Ramos (cell line): ENCODE data around the gene TSPOAP1.
"Not testable (repeated sequence)": the region's sequence is repeated elsewhere in the genome, so short reads cannot be mapped to it uniquely, and the experiment has no call there.

Experiments
- in situ Hi-C: fragments of 300-500 bp; cut with MboI; formaldehyde crosslinking; loops from one replicate; pipeline ENCODE4 v1.14.3; 2022; ENCODE audit warnings: low sequenced_read_pairs; ENCODE audit not compliant: unreplicated experiment

The TSPOAP1 gene

GRCh38 chr17:58341136-58341860, 12.7 kb upstream of the TSPOAP1 start:
- in situ Hi-C loops = not testable (repeated sequence)

GRCh38 chr17:58340405-58340876, 11.8 kb upstream of the TSPOAP1 start:
- in situ Hi-C loops = no loop called here

GRCh38 chr17:58339755-58340404, 11.3 kb upstream of the TSPOAP1 start:
- in situ Hi-C loops = loop anchor here (5.0 to 10.0 kb wide), 2 partner anchors 77 to 785 kb away; partner anchors contain the start of gene RNF43

- in situ Hi-C loops = loop anchor here (5.0 to 10.0 kb wide), 2 partner anchors 78 to 784 kb away; partner anchors contain the start of gene RNF43
These were observed 10.5 kb upstream of the TSPOAP1 start for GRCh38 chr17:58338841-58339754.

GRCh38 chr17:58338454-58338840, 9.9 kb upstream of the TSPOAP1 start:
- in situ Hi-C loops = loop anchor here (5.0 to 10.0 kb wide), 2 partner anchors 79 to 784 kb away; partner anchors contain the start of gene RNF43

- in situ Hi-C loops = loop anchor here (5.0 to 10.0 kb wide), 2 partner anchors 79 to 783 kb away; partner anchors contain the start of gene RNF43
These were observed 9.2 kb upstream of the TSPOAP1 start for GRCh38 chr17:58337600-58338453.

- in situ Hi-C loops = loop anchor here (5.0 to 10.0 kb wide), 2 partner anchors 80 to 782 kb away; partner anchors contain the start of gene RNF43
These were observed 8.6 kb upstream of the TSPOAP1 start for GRCh38 chr17:58337210-58337599.

GRCh38 chr17:58336456-58337209, 8.0 kb upstream of the TSPOAP1 start:
- in situ Hi-C loops = loop anchor here (5.0 to 10.0 kb wide), 2 partner anchors 81 to 782 kb away; partner anchors contain the start of gene RNF43

- in situ Hi-C loops = loop anchor here (5.0 to 10.0 kb wide), 2 partner anchors 81 to 781 kb away; partner anchors contain the start of gene RNF43
These were observed 7.3 kb upstream of the TSPOAP1 start for GRCh38 chr17:58335779-58336455.

GRCh38 chr17:58335061-58335731, 6.6 kb upstream of the TSPOAP1 start:
- in situ Hi-C loops = loop anchor here (5.0 to 10.0 kb wide), 2 partner anchors 82 to 780 kb away; partner anchors contain the start of gene RNF43

- in situ Hi-C loops = loop anchor here (5.0 to 10.0 kb wide), 2 partner anchors 83 to 780 kb away; partner anchors contain the start of gene RNF43
These were observed 6.1 kb upstream of the TSPOAP1 start for GRCh38 chr17:58334661-58335060.

- in situ Hi-C loops = loop anchor here (10.0 kb wide), 1 partner anchor 779 kb away; no protein-coding TSS in a partner anchor
These were observed 5.7 kb upstream of the TSPOAP1 start for GRCh38 chr17:58334256-58334655.

GRCh38 chr17:58333736-58334207, 5.2 kb upstream of the TSPOAP1 start:
- in situ Hi-C loops = loop anchor here (10.0 kb wide), 1 partner anchor 779 kb away; no protein-coding TSS in a partner anchor

- in situ Hi-C loops = loop anchor here (10.0 kb wide), 1 partner anchor 778 kb away; no protein-coding TSS in a partner anchor
These were observed 4.5 kb upstream of the TSPOAP1 start for GRCh38 chr17:58332778-58333735.
